ENCODE data around the gene KRTAP4-7. TPM values are rescaled to one million over a fixed set of nuclear protein-coding genes. Genes with fewer than 3 reads are reported as not detected.
A peak's percentile ranks its signal among the peaks of the same experiment; 100 is the strongest.

Gene KRTAP4-7
- total RNA-seq, 1 experiment from 2014 or later: not detected

- no peaks in the 10 kb centered on the region for H4K20me1 ChIP-seq (ENCODE audit: insufficient read depth)
- no peaks in the 10 kb centered on the region; a peak in 1 of 4 replicates for H3K9me3 ChIP-seq (ENCODE audit: control insufficient read depth in 1 of 2, insufficient read depth in 1 of 2, low read depth in 1 of 2, low read length in 2 of 2)
- ChIA-PET CTCF (no interaction called here), POLR2A (no interaction called here), RAD21 (ENCODE audit: low non-redundant PET in 1 of 2, low total read pairs in 2 of 2, uncharacterized antibody in 2 of 2, unreplicated experiment in 2 of 2) (no interaction called here)
- H3K4me3 ChIP-seq (replicated peaks in 1 of 2; ENCODE audit: low read depth in 1 of 2, low read length in 2 of 2): no peak overlapping the region
- DNase-seq (ENCODE audit: low read depth, low spot score): no peak
- no peak overlapping the region for H3K4me2 ChIP-seq (ENCODE audit: low read length)
- H3K79me2 ChIP-seq (ENCODE audit: insufficient read depth, low read length): peaks cover 38% of the 10 kb centered on the region
- no TSS peak for BruUV-seq (replicated peaks)
- H3K27ac ChIP-seq (ENCODE audit: low read depth, low read length): peak overlapping the region; percentile 62
- H3K9ac ChIP-seq (ENCODE audit: low read length): no peak overlapping the region
- peaks cover 0 to 74% of the 10 kb centered on the region in 2 experiments; a peak in 2 of 4 replicates for H3K36me3 ChIP-seq (ENCODE audit: control insufficient read depth in 1 of 2, insufficient read depth in 2 of 2, low read length in 2 of 2)
- no peaks in the 10 kb centered on the region for H3K9me2 ChIP-seq (ENCODE audit: insufficient read depth)
- intact Hi-C loops (cut with micrococcal nuclease): no loop called here
- H2AFZ ChIP-seq (ENCODE audit: low read depth, low read length, poor library complexity, severe bottlenecking): no peak overlapping the region
- peak; percentile 34 for ATAC-seq
- peaks cover under 1 to 61% of the 10 kb centered on the region in 2 experiments; a peak in 3 of 4 replicates for H3K4me1 ChIP-seq (ENCODE audit: control insufficient read depth in 1 of 2, insufficient read depth in 2 of 2, low read length in 2 of 2)
- no peaks in the 10 kb centered on the region for H3K27me3 ChIP-seq (ENCODE audit: insufficient read depth, low read length)
- no peak for TF ChIP-seq ZBTB33 (IDR thresholded peaks at IDR 0.05; ENCODE audit: extremely low read depth, insufficient replicate concordance, low read length)
- TF ChIP-seq JUND (IDR thresholded peaks at IDR 0.05): no peak
- TF ChIP-seq TCF7L2 (IDR thresholded peaks at IDR 0.05; ENCODE audit: borderline replicate concordance, extremely low read depth, insufficient read depth, insufficient read length): peak; percentile 93
- no peak for TF ChIP-seq CBX3 (IDR thresholded peaks at IDR 0.05; ENCODE audit: low read depth)
- no peak for TF ChIP-seq SIN3A (IDR thresholded peaks at IDR 0.05; ENCODE audit: low read depth)
- TF ChIP-seq SRF (IDR thresholded peaks at IDR 0.05; ENCODE audit: low read depth): no peak
- TF ChIP-seq ZNF274 (IDR thresholded peaks at IDR 0.05; ENCODE audit: low read depth, low read length): no peak
- TF ChIP-seq SP1 (IDR thresholded peaks at IDR 0.05; ENCODE audit: low read depth): no peak
- TF ChIP-seq POLR2AphosphoS5 (IDR thresholded peaks at IDR 0.05; ENCODE audit: low read depth, low read length): peak; percentile 42; the same call in 1 of the 2 replicates
- TF ChIP-seq, protein P1, sequence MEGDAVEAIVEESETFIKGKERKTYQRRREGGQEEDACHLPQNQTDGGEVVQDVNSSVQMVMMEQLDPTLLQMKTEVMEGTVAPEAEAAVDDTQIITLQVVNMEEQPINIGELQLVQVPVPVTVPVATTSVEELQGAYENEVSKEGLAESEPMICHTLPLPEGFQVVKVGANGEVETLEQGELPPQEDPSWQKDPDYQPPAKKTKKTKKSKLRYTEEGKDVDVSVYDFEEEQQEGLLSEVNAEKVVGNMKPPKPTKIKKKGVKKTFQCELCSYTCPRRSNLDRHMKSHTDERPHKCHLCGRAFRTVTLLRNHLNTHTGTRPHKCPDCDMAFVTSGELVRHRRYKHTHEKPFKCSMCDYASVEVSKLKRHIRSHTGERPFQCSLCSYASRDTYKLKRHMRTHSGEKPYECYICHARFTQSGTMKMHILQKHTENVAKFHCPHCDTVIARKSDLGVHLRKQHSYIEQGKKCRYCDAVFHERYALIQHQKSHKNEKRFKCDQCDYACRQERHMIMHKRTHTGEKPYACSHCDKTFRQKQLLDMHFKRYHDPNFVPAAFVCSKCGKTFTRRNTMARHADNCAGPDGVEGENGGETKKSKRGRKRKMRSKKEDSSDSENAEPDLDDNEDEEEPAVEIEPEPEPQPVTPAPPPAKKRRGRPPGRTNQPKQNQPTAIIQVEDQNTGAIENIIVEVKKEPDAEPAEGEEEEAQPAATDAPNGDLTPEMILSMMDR (IDR thresholded peaks at IDR 0.05 in 2 of 3, conservative IDR thresholded peaks at IDR 0.05 in 1 of 3; ENCODE audit: borderline replicate concordance in 1 of 3, insufficient read depth in 1 of 3, low read depth in 2 of 3, low read length in 2 of 3): no peak
- peak; percentile 25; the same call in 1 of the 2 replicates for TF ChIP-seq MAX (IDR thresholded peaks at IDR 0.05)
- TF ChIP-seq POLR2A (IDR thresholded peaks at IDR 0.05; ENCODE audit: borderline replicate concordance, extremely low read depth, insufficient read depth, insufficient read length): no peak
- no peak for TF ChIP-seq CEBPB (IDR thresholded peaks at IDR 0.05; ENCODE audit: low read depth)
- TF ChIP-seq YY1 (IDR thresholded peaks at IDR 0.05; ENCODE audit: extremely low read depth, insufficient replicate concordance, low read depth, low read length): no peak
- no peak for TF ChIP-seq EGR1 (IDR thresholded peaks at IDR 0.05; ENCODE audit: low read depth)
- TF ChIP-seq RAD21 (IDR thresholded peaks at IDR 0.05; ENCODE audit: low read depth): no peak
- TF ChIP-seq, protein P2, sequence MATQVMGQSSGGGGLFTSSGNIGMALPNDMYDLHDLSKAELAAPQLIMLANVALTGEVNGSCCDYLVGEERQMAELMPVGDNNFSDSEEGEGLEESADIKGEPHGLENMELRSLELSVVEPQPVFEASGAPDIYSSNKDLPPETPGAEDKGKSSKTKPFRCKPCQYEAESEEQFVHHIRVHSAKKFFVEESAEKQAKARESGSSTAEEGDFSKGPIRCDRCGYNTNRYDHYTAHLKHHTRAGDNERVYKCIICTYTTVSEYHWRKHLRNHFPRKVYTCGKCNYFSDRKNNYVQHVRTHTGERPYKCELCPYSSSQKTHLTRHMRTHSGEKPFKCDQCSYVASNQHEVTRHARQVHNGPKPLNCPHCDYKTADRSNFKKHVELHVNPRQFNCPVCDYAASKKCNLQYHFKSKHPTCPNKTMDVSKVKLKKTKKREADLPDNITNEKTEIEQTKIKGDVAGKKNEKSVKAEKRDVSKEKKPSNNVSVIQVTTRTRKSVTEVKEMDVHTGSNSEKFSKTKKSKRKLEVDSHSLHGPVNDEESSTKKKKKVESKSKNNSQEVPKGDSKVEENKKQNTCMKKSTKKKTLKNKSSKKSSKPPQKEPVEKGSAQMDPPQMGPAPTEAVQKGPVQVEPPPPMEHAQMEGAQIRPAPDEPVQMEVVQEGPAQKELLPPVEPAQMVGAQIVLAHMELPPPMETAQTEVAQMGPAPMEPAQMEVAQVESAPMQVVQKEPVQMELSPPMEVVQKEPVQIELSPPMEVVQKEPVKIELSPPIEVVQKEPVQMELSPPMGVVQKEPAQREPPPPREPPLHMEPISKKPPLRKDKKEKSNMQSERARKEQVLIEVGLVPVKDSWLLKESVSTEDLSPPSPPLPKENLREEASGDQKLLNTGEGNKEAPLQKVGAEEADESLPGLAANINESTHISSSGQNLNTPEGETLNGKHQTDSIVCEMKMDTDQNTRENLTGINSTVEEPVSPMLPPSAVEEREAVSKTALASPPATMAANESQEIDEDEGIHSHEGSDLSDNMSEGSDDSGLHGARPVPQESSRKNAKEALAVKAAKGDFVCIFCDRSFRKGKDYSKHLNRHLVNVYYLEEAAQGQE (IDR thresholded peaks at IDR 0.05; ENCODE audit: low read depth): no peak
- TF ChIP-seq EZH2phosphoT487 (IDR thresholded peaks at IDR 0.05; ENCODE audit: borderline replicate concordance): no peak
- TF ChIP-seq EZH2 (IDR thresholded peaks at IDR 0.05): no peak
Measured at GRCh38 chr17:41071606-41072360, 12.2 kb upstream of the KRTAP4-7 start.

Data from HCT116 (cell line).